Prostate gland (tissue), 2 donors: ENCODE data around the gene CDC16. TPM values are rescaled to one million over a fixed set of nuclear protein-coding genes. Genes with fewer than 3 reads are reported as not detected.
A peak's percentile ranks its signal among the peaks of the same experiment; 100 is the strongest.

Source experiments
- DNase-seq: peaks from one replicate; pipeline ENCODE4 v3.0.0-alpha.2; 2019; ENCODE audit warnings: low spot score
- H3K27ac ChIP-seq, 2 donors: fragments of 200-600 bp; sonication (generic); 2 replicates each; pipeline ENCODE4 v1.5.1; 2017 to 2019
- H3K27me3 ChIP-seq: fragments of 200-600 bp; sonication (generic); replicated peaks from 2 replicates; pipeline ENCODE4 v1.5.1; 2019; ENCODE audit not compliant: insufficient read depth
- H3K36me3 ChIP-seq, 2 donors: fragments of 200-600 bp; sonication (generic); 1 replicate in 1 of 2; 2 replicates in 1 of 2; pipeline versions ENCODE4 v1.5.1 to v1.8.1; 2017 to 2019
- H3K4me1 ChIP-seq: fragments of 200-600 bp; sonication (generic); replicated peaks from 2 replicates; pipeline ENCODE4 v1.5.1; 2019
- H3K4me3 ChIP-seq, 2 donors: fragments of 200-600 bp; sonication (generic); 2 replicates each; pipeline ENCODE4 v1.5.1; 2017 to 2019
- H3K9me3 ChIP-seq: fragments of 200-600 bp; sonication (generic); 2 replicates; pipeline ENCODE4 v1.5.1; 2017
- CTCF ChIP-seq, 4 experiments: fragments of 200-600 bp in 2 of 4; fragments of 450-650 bp in 2 of 4; sonication (generic) in 2 of 4; IDR thresholded peaks; 1 replicate in 3 of 4; 2 replicates in 1 of 4; pipeline ENCODE4 v1.5.1; 2016 to 2019; ENCODE audit warnings: antibody characterized with exemption in 4 of 4, mild to moderate bottlenecking in 2 of 4, moderate library complexity in 2 of 4
- POLR2A ChIP-seq: fragments of 450-650 bp; IDR thresholded peaks from one replicate; pipeline ENCODE4 v1.6.1; 2016; ENCODE audit warnings: antibody characterized with exemption, mild to moderate bottlenecking
- POLR2AphosphoS5 ChIP-seq: sonication (generic); formaldehyde crosslinking; IDR thresholded peaks from one replicate; pipeline ENCODE4 v1.6.1; 2017; ENCODE audit warnings: antibody characterized with exemption
- WGBS: methylation state at CpG from one replicate; pipeline ENCODE4 v1.1.5; 2018; 5-methylcytosine and 5-hydroxymethylcytosine counted together
- intact Hi-C: fragments of 100-400 bp; cut with DNase I; formaldehyde crosslinking; loops from one replicate; pipeline ENCODE4 v1.14.2; 2022
- total RNA-seq, 2 donors: library from RNA; depleted of rRNA; stranded (reverse); fragments of >200 nt; gene quantifications; one replicate each; pipeline ENCODE4 v1.1.0, GENCODE V29; 2016

Gene CDC16
- total RNA-seq, 2 donors from 2014 or later = 37.7 to 75.0 TPM

DNA sequence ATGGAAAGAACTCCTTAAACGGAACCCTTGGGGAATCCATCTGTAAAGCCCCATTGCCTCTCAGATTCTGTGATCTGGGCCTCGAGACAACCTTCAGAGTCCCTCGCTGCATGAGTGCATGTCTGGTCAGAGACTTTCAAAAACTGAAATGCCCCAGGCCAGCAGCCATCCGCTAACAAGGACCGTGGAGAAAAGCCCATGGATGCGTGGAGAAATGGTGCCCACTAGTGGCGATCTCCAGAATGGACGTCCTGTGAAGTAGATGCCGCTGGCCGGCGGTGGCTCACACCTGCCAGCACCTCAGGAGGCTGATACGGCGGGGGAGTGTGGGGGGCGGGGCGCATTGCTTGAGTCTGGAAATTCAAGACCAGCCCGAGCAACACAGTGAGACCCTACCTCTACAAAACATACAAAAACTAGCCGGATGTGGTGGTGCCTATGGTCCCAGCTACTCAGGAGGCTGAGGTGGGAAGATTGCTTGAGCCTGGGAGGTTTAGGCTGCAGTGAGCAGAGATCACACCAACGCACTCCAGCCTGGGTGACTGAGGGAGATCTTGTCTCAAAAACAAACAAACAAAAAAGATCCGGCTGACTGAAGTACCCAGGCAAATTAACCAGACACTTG is 7.9 kb upstream of the CDC16 start:
- H3K27ac ChIP-seq = no peak overlapping the region
- intact Hi-C loops = loop anchor here (1.0 to 2.0 kb wide), 2 partner anchors 276 to 412 kb away; no protein-coding TSS in a partner anchor
- DNase-seq = peak; percentile 81
- H3K27me3 ChIP-seq = no peaks in the 10 kb centered on the region
- no peaks in the 10 kb centered on the region for H3K9me3 ChIP-seq
- TF ChIP-seq POLR2AphosphoS5 = peak; percentile 63
- TF ChIP-seq POLR2A = no peak
- peak; percentile 90 to 98 (median 94) for TF ChIP-seq CTCF (IDR thresholded peaks at IDR 0.05)
- peaks cover 5% of the 10 kb centered on the region for H3K4me1 ChIP-seq
- 4% methylated on average over 19 of the region's 19 CpGs for WGBS
- H3K36me3 ChIP-seq = no peaks in the 10 kb centered on the region
- H3K4me3 ChIP-seq = no peak overlapping the region

- H3K9me3 ChIP-seq = no peaks in the 10 kb centered on the region
- TF ChIP-seq CTCF (IDR thresholded peaks at IDR 0.05) = no peak
- no peak for TF ChIP-seq POLR2A
- TF ChIP-seq POLR2AphosphoS5 = no peak
- no peaks in the 10 kb centered on the region for H3K27me3 ChIP-seq
- no peaks in the 10 kb centered on the region for H3K36me3 ChIP-seq
- H3K27ac ChIP-seq = no peak overlapping the region
- 95% methylated on average over 2 of the region's 2 CpGs for WGBS
- H3K4me1 ChIP-seq = peaks cover 5% of the 10 kb centered on the region
- H3K4me3 ChIP-seq = no peak overlapping the region
- intact Hi-C loops = loop anchor here (2.0 kb wide), 1 partner anchor 413 kb away; no protein-coding TSS in a partner anchor
- no peak for DNase-seq
Measured at GRCh38 chr13:114227528-114227927, 7.2 kb upstream of the CDC16 start.

DNA sequence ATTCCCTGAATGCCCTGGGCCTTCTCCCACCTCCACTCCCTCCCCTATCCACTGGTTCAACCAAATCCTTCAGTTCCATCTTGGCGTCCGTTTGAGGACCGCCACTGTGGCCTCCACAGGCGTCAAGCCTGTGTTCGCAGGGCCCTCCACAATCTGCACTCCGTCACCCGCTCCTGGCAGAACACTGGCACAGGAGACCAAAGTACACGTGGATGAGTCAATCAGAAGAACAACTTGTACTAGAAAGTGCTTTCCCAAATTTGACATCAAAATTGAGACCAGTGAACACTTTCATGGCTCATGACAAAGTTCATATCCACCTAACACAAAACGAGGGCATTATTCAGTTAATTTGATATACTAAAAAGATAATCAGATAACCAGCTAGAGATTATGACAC is 6.5 kb upstream of the CDC16 start:
- H3K27ac ChIP-seq = no peak overlapping the region
- intact Hi-C loops = no loop called here
- no peak for TF ChIP-seq POLR2A
- TF ChIP-seq CTCF (IDR thresholded peaks at IDR 0.05) = no peak
- no peak for TF ChIP-seq POLR2AphosphoS5
- no peaks in the 10 kb centered on the region for H3K27me3 ChIP-seq
- DNase-seq = no peak
- H3K4me3 ChIP-seq = no peak overlapping the region
- no peaks in the 10 kb centered on the region for H3K36me3 ChIP-seq
- H3K4me1 ChIP-seq = peaks cover 5% of the 10 kb centered on the region
- WGBS = 74% methylated on average over 9 of the region's 9 CpGs
- no peaks in the 10 kb centered on the region for H3K9me3 ChIP-seq

DNA sequence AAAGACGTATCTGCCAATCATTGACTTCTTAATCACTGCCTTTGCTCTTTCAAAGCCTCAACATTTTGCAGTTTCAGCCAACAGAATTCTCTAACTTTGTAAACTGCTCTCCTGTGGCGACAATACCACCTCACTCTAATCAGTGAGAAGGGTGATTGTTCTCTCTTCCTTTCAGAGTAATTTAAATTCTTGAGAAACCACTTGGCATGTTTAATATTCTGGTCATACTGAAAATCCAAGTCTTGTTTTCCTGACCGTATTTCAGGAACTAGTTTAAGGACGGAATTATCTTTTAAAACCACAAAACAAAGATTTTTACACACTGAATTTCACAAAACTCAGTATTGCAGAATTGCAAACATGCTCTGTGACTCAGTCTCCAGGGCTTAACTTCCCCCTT is 5.2 kb upstream of the CDC16 start:
- H3K27me3 ChIP-seq = no peaks in the 10 kb centered on the region
- peaks cover 5% of the 10 kb centered on the region for H3K4me1 ChIP-seq
- no peak for DNase-seq
- 50% methylated on average over 4 of the region's 4 CpGs for WGBS
- H3K9me3 ChIP-seq = no peaks in the 10 kb centered on the region
- no peak for TF ChIP-seq POLR2A
- no peak overlapping the region for H3K27ac ChIP-seq
- no peaks in the 10 kb centered on the region for H3K36me3 ChIP-seq
- H3K4me3 ChIP-seq = no peak overlapping the region
- intact Hi-C loops = no loop called here

GRCh38 chr13:114230117-114230516 is 4.6 kb upstream of the CDC16 start:
- H3K4me3 ChIP-seq = no peak overlapping the region
- no peak for TF ChIP-seq POLR2AphosphoS5
- TF ChIP-seq POLR2A = no peak
- TF ChIP-seq CTCF (IDR thresholded peaks at IDR 0.05) = no peak
- H3K9me3 ChIP-seq = no peaks in the 10 kb centered on the region
- peaks cover 5% of the 10 kb centered on the region for H3K4me1 ChIP-seq
- DNase-seq = no peak
- H3K27me3 ChIP-seq = no peaks in the 10 kb centered on the region
- no peaks in the 10 kb centered on the region for H3K36me3 ChIP-seq
- H3K27ac ChIP-seq = no peak overlapping the region
- WGBS = 35% methylated on average over 7 of the region's 7 CpGs
- intact Hi-C loops = no loop called here
